GM12872 (cell line): ENCODE results near the gene TM2D3.

Experiments used
- CTCF ChIP-seq: IDR thresholded peaks from 3 replicates; pipeline ENCODE4 v1.5.1; 2011; ENCODE audit warnings: low read depth, mild to moderate bottlenecking, low read length, moderate library complexity; ENCODE audit not compliant: insufficient read depth

TM2D3 gene

GRCh38 chr15:101652098-101652785 lies at the start of gene TM2D3:
Gene TM2D3, minus strand, starts transcription at chr15:101652381. Its CDS starts 20 bp downstream, at chr15:101652361.
- TF ChIP-seq CTCF: peak; percentile 62

- no peak for TF ChIP-seq CTCF
Measured at GRCh38 chr15:101698314-101698713, 46.1 kb upstream of the TM2D3 start.

GRCh38 chr15:101697488-101697887 lies 45.3 kb upstream of the TM2D3 start:
- TF ChIP-seq CTCF: no peak

- TF ChIP-seq CTCF: no peak
Measured at GRCh38 chr15:101696829-101697228, 44.6 kb upstream of the TM2D3 start.

GRCh38 chr15:101694261-101694660 lies 42.1 kb upstream of the TM2D3 start:
- no peak for TF ChIP-seq CTCF

GRCh38 chr15:101692801-101693598 lies 40.8 kb upstream of the TM2D3 start:
- no peak for TF ChIP-seq CTCF

GRCh38 chr15:101689901-101690300 lies 37.7 kb upstream of the TM2D3 start:
- TF ChIP-seq CTCF: no peak
